SK-N-SH (cell line): ENCODE measurements around the gene B3GNT7. TPM values are rescaled to one million over a fixed set of nuclear protein-coding genes. Genes with fewer than 3 reads are reported as not detected.

Source experiments
- CTCF ChIA-PET: fragments of 300-600, 350-600 bp; formaldehyde crosslinking; extraction: SDS; loops from one replicate; lab custom pipeline; 2021; lab: Yijun Ruan, JAX
- POLR2A ChIA-PET: fragments of 350-600 bp; sonication (Branson Sonifier 250); formaldehyde crosslinking; extraction: SDS; loops from one replicate; lab custom pipeline; 2020; ENCODE audit warnings: antibody characterized with exemption, inconsistent platforms; lab: Yijun Ruan, JAX
- DNase-seq: peaks from one replicate; pipeline ENCODE4 v3.0.0; 2012
- H2AFZ ChIP-seq: fragments of 200-600 bp; sonication (generic); 2 replicates; pipeline ENCODE4 v1.8.1; 2016; ENCODE audit warnings: antibody characterized with exemption, mild to moderate bottlenecking, low read depth
- H3F3A ChIP-seq: fragments of 200-600 bp; sonication (generic); replicated peaks from 2 replicates; pipeline ENCODE3; 2016; ENCODE audit warnings: antibody characterized with exemption, mild to moderate bottlenecking; ENCODE audit not compliant: insufficient read depth
- H3K27ac ChIP-seq, 2 experiments: fragments of 200-500 bp in 1 of 2; fragments of 200-600 bp in 1 of 2; sonication (Bioruptor generic) in 1 of 2; sonication (generic), shearing (Covaris generic) in 1 of 2; 2 replicates each; pipeline versions ENCODE4 v1.5.1 to v1.6.1; 2014 to 2016; ENCODE audit warnings: low read depth in 2 of 2, inconsistent platforms in 1 of 2, low read length in 1 of 2, mild to moderate bottlenecking in 1 of 2, mixed read lengths in 1 of 2
- H3K27me3 ChIP-seq: fragments of 200-600 bp; sonication (generic), shearing (Covaris generic); 2 replicates; pipeline ENCODE4 v1.6.1; 2016; ENCODE audit warnings: mixed run types; ENCODE audit not compliant: insufficient read depth
- H3K36me3 ChIP-seq, 2 experiments: fragments of 200-500 bp in 1 of 2; fragments of 200-600 bp in 1 of 2; sonication (Bioruptor generic) in 1 of 2; sonication (generic) in 1 of 2; replicated peaks in 1 of 2; 2 replicates each; pipeline versions ENCODE3 to v1.5.1; 2014 to 2016; ENCODE audit warnings: low read length in 1 of 2, mild to moderate bottlenecking in 1 of 2; ENCODE audit not compliant: insufficient read depth in 2 of 2, control insufficient read depth in 1 of 2
- H3K4me1 ChIP-seq, 2 experiments: fragments of 200-500 bp in 1 of 2; fragments of 200-600 bp in 1 of 2; sonication (Bioruptor generic) in 1 of 2; sonication (generic), shearing (Covaris generic) in 1 of 2; 2 replicates each; pipeline versions ENCODE4 v1.5.1 to v1.6.1; 2014 to 2016; ENCODE audit warnings: low read depth in 1 of 2, low read length in 1 of 2, mixed run types in 1 of 2; ENCODE audit not compliant: insufficient read depth in 2 of 2, control insufficient read depth in 1 of 2
- H3K4me2 ChIP-seq: fragments of 200-600 bp; sonication (generic), shearing (Covaris generic); 2 replicates; pipeline ENCODE4 v1.6.1; 2017; ENCODE audit warnings: mixed run types
- H3K4me3 ChIP-seq, 2 experiments: fragments of 200-500 bp in 1 of 2; fragments of 200-600 bp in 1 of 2; sonication (Bioruptor generic) in 1 of 2; sonication (generic), shearing (Covaris generic) in 1 of 2; 2 replicates each; pipeline versions ENCODE4 v1.5.1 to v1.8.1; 2014 to 2016; ENCODE audit warnings: low read depth in 2 of 2, inconsistent platforms in 1 of 2, low read length in 1 of 2, mild to moderate bottlenecking in 1 of 2, mixed read lengths in 1 of 2, moderate library complexity in 1 of 2
- H3K79me2 ChIP-seq: fragments of 200-600 bp; sonication (generic); 2 replicates; pipeline ENCODE4 v1.8.1; 2017; ENCODE audit warnings: mild to moderate bottlenecking; ENCODE audit not compliant: insufficient read depth
- H3K9ac ChIP-seq: fragments of 200-600 bp; sonication (generic); 2 replicates; pipeline ENCODE4 v1.6.1; 2017; ENCODE audit warnings: mixed run types
- H3K9me2 ChIP-seq: fragments of 200-600 bp; sonication (generic); 2 replicates; pipeline ENCODE4 v1.6.1; 2017; ENCODE audit warnings: mixed run types
- H3K9me3 ChIP-seq: fragments of 200-600 bp; sonication (generic); 2 replicates; pipeline ENCODE4 v1.6.1; 2017; ENCODE audit warnings: mixed run types, mild to moderate bottlenecking, moderate library complexity
- H4K20me1 ChIP-seq: fragments of 200-600 bp; sonication (generic); 2 replicates; pipeline ENCODE4 v1.6.1; 2017; ENCODE audit warnings: mild to moderate bottlenecking, mixed run types; ENCODE audit not compliant: insufficient read depth
- CTCF ChIP-seq: fragments of 200-600 bp; sonication (generic); IDR thresholded peaks from 2 replicates; pipeline ENCODE4 v1.6.1; 2017; ENCODE audit warnings: antibody characterized with exemption, mild to moderate bottlenecking, moderate library complexity
- EZH2phosphoT487 ChIP-seq: fragments of 200-600 bp; sonication (generic); IDR thresholded peaks from 2 replicates; pipeline ENCODE4 v1.6.1; 2017; ENCODE audit warnings: low read depth, mixed run types, mild to moderate bottlenecking, antibody characterized with exemption, moderate library complexity, borderline replicate concordance
- FOXJ3 ChIP-seq: sonication (generic); formaldehyde crosslinking; IDR thresholded peaks from 2 replicates; pipeline ENCODE4 v1.5.1; 2020; ENCODE audit warnings: mild to moderate bottlenecking, missing genetic modification reagents
- FOXM1 ChIP-seq: IDR thresholded peaks from 2 replicates; pipeline ENCODE4 v1.4.0; 2012; ENCODE audit warnings: low read depth, mild to moderate bottlenecking
- GATA2 ChIP-seq: sonication (generic); formaldehyde crosslinking; IDR thresholded peaks from 2 replicates; pipeline ENCODE4 v1.5.0; 2020; ENCODE audit warnings: mild to moderate bottlenecking, missing genetic modification reagents
- IRF3 ChIP-seq: fragments of 150-350 bp; IDR thresholded peaks from 2 replicates; pipeline ENCODE4 v1.6.1; 2016; ENCODE audit warnings: mild to moderate bottlenecking, low read depth, low read length
- JUND ChIP-seq: IDR thresholded peaks from 2 replicates; pipeline ENCODE4 v1.4.0; 2012
- MAX ChIP-seq: IDR thresholded peaks from 2 replicates; pipeline ENCODE4 v1.4.0; 2012; ENCODE audit warnings: low read depth
- MEF2A ChIP-seq: IDR thresholded peaks from 2 replicates; pipeline ENCODE4 v1.4.0; 2012; ENCODE audit warnings: low read depth, borderline replicate concordance
- NRF1 ChIP-seq: IDR thresholded peaks from 2 replicates; pipeline ENCODE4 v1.6.1; 2012; ENCODE audit warnings: low read depth, mild to moderate bottlenecking, low read length
- PBX3 ChIP-seq: IDR thresholded peaks from 2 replicates; pipeline ENCODE4; 2012
- SIN3A ChIP-seq: IDR thresholded peaks from 2 replicates; pipeline ENCODE4 v1.6.1; 2012; ENCODE audit warnings: low read depth, mild to moderate bottlenecking, low read length, moderate library complexity, borderline replicate concordance
- TCF12 ChIP-seq: IDR thresholded peaks from 2 replicates; pipeline ENCODE4 v1.4.0; 2012
- TEAD4 ChIP-seq: IDR thresholded peaks from 2 replicates; pipeline ENCODE4 v1.4.0; 2012; ENCODE audit warnings: mild to moderate bottlenecking, borderline replicate concordance; ENCODE audit not compliant: insufficient read depth
- USF1 ChIP-seq: IDR thresholded peaks from 2 replicates; pipeline ENCODE4 v1.4.0; 2012; ENCODE audit warnings: low read depth, borderline replicate concordance
- YY1 ChIP-seq: IDR thresholded peaks from 2 replicates; pipeline ENCODE4 v1.4.0; 2012; ENCODE audit warnings: low read depth, mild to moderate bottlenecking
- ZBTB33 ChIP-seq: IDR thresholded peaks from 2 replicates; pipeline ENCODE4 v1.4.0; 2012; ENCODE audit warnings: low read depth, borderline replicate concordance
- WGBS: methylation state at CpG from one replicate; pipeline ENCODE4 v1.1.6; 2017; ENCODE audit warnings: low lambda C conversion rate; 5-methylcytosine and 5-hydroxymethylcytosine counted together
- polyA plus RNA-seq, 3 experiments: library from polyadenylated mRNA; depleted of rRNA; stranded (reverse); fragments of >200 nt; gene quantifications; 2 replicates each; pipeline ENCODE4 v1.2.3, GENCODE V29; 2012
- small RNA-seq, 7 experiments: library from RNA; depleted of rRNA; stranded (forward); fragments of <200 nt; gene quantifications; one replicate each; pipeline ENCODE3, GENCODE V24; 2012

B3GNT7 gene
- polyA plus RNA-seq, 1 of the 3 experiments (the other 2 are of a cell fraction) = 0.12 TPM

- H3K27ac ChIP-seq = no peak overlapping the region
- peaks cover 17 to 28% of the 10 kb centered on the region in 2 experiments for H3K36me3 ChIP-seq
- no peaks in the 10 kb centered on the region for H3K27me3 ChIP-seq
- no peak overlapping the region for H3K9ac ChIP-seq
- H3K4me2 ChIP-seq = no peak overlapping the region
- H3K9me2 ChIP-seq = no peaks in the 10 kb centered on the region
- H3K9me3 ChIP-seq = peaks cover 3% of the 10 kb centered on the region; the same call in 1 of the 2 replicates
- TF ChIP-seq EZH2phosphoT487 = no peak
- TF ChIP-seq TEAD4 = no peak
- no peak for TF ChIP-seq USF1
- TF ChIP-seq MEF2A = no peak
- TF ChIP-seq FOXJ3 (CRISPR knock-in tag) = no peak
- TF ChIP-seq GATA2 (CRISPR knock-in tag) = no peak
- no peak for TF ChIP-seq FOXM1
- no peak for TF ChIP-seq TCF12
- no peak for TF ChIP-seq SIN3A
- TF ChIP-seq MAX = no peak
- no peak for TF ChIP-seq ZBTB33
- no peak for TF ChIP-seq CTCF
- TF ChIP-seq IRF3 = no peak
- TF ChIP-seq YY1 = no peak
- no peak for TF ChIP-seq JUND
- TF ChIP-seq PBX3 = no peak
- no peak for TF ChIP-seq NRF1
- 100% methylated on average over 4 of the region's 4 CpGs for WGBS
- H4K20me1 ChIP-seq = no peaks in the 10 kb centered on the region
- no peak overlapping the region for H3K4me3 ChIP-seq
- POLR2A ChIA-PET = no interaction called here
- H2AFZ ChIP-seq = no peak overlapping the region
- no peaks in the 10 kb centered on the region for H3K79me2 ChIP-seq
- no peaks in the 10 kb centered on the region for H3K4me1 ChIP-seq
- no peak for DNase-seq
- peaks cover 43% of the 10 kb centered on the region for H3F3A ChIP-seq
- CTCF ChIA-PET = interaction anchor here (0.6 to 6.3 kb wide), 6 partner anchors 7 to 398 kb away, joined by 3 to 115 read pairs (median 9); no protein-coding TSS in a partner anchor
These were observed 55.1 kb downstream of the B3GNT7 start for GRCh38 chr2:231450548-231450989.

Small RNA genes lying within 50 kb of the gene (small RNA-seq; reads per million reads assigned to genes)
- 0 to 5.7 (median 0.64) reads per million in 7 experiments for gene MIR4777

Other genes with a start within 250 kb of the B3GNT7 start
- 25.3 and 38.5 TPM in 2 replicates for gene ARMC9, start 197.1 kb upstream of the B3GNT7 start, polyA plus RNA-seq (2012; rRNA removed)
- 256 and 285 TPM in 2 replicates for gene NCL, start 68.8 kb downstream of the B3GNT7 start, polyA plus RNA-seq (2012; rRNA removed)
- not detected in 2 replicates for gene NMUR1, start 134.7 kb downstream of the B3GNT7 start, polyA plus RNA-seq (2012; rRNA removed)
- gene TEX44, start 197.2 kb downstream of the B3GNT7 start, polyA plus RNA-seq (2012; rRNA removed) = not detected in 2 replicates